SH-SY5Y (cell line): ENCODE measurements around the gene UBL5.

Experiments used
- GATA2 ChIP-seq: IDR thresholded peaks from 2 replicates; pipeline ENCODE4 v1.6.1; 2011; ENCODE audit warnings: mild to moderate bottlenecking, low read depth, low read length
- GATA3 ChIP-seq: IDR thresholded peaks from 2 replicates; pipeline ENCODE4 v1.6.1; 2011; ENCODE audit warnings: low read depth, mild to moderate bottlenecking, low read length, moderate library complexity

DNA sequence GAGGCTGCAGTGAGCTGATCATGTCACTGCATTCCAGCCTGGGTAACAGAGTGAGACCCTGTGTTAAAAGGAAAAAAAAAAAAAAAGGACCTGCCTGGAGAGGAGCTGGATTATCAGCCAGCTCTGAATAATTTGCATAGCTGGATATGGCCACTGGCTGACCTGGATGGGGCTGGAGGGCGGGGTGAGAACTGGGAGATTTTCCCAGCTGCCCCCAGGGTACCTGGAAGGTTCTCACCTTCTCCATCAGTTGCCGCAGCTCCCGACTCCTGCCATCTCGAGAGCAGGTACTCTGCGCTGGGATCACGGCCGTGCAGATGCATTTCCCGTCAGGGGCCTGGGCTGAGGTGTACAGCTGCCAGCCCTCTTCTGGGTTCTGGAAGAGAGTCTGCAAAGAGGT lies 32.7 kb downstream of the UBL5 start:
- TF ChIP-seq GATA2 (no peak), GATA3 (no peak)
